OCI-LY1 (cell line): ENCODE data around the gene CUTA.
A peak's percentile ranks its signal among the peaks of the same experiment; 100 is the strongest.

ENCODE experiments used
- H2AFZ ChIP-seq: fragments of 200-600 bp; sonication (generic), shearing (Covaris generic); 2 replicates; pipeline ENCODE4 v1.6.0; 2014; ENCODE audit warnings: antibody characterized with exemption, mild to moderate bottlenecking, low read length
- H3F3A ChIP-seq: fragments of 200-600 bp; sonication (generic), shearing (Covaris generic); 2 replicates; pipeline ENCODE4 v1.6.0; 2014; ENCODE audit warnings: mild to moderate bottlenecking, antibody characterized with exemption, low read length, moderate library complexity; ENCODE audit not compliant: insufficient read depth
- H3K27ac ChIP-seq: fragments of 200-600 bp; sonication (generic); 2 replicates; pipeline ENCODE4 v1.5.1; 2014; ENCODE audit warnings: low read length, mixed run types, mild to moderate bottlenecking, low read depth; ENCODE audit not compliant: poor library complexity, severe bottlenecking
- H3K27me3 ChIP-seq: fragments of 200-600 bp; sonication (generic); 2 replicates; pipeline ENCODE4 v1.6.0; 2014; ENCODE audit warnings: antibody characterized with exemption, mild to moderate bottlenecking, low read length, moderate library complexity; ENCODE audit not compliant: insufficient read depth
- H3K36me3 ChIP-seq: fragments of 200-600 bp; sonication (generic); 2 replicates; pipeline ENCODE4 v1.6.1; 2014; ENCODE audit warnings: mild to moderate bottlenecking, antibody characterized with exemption, low read length, moderate library complexity, mixed read lengths; ENCODE audit not compliant: insufficient read depth
- H3K4me1 ChIP-seq: fragments of 200-600 bp; sonication (generic); 2 replicates; pipeline ENCODE4 v1.5.1; 2014; ENCODE audit warnings: mild to moderate bottlenecking, low read length, moderate library complexity; ENCODE audit not compliant: insufficient read depth, severe bottlenecking
- H3K4me2 ChIP-seq: fragments of 200-600 bp; sonication (generic), shearing (Covaris generic); 2 replicates; pipeline ENCODE4 v1.6.1; 2014; ENCODE audit warnings: low read length
- H3K4me3 ChIP-seq: fragments of 200-600 bp; sonication (generic); 2 replicates; pipeline ENCODE4 v1.5.1; 2014; ENCODE audit warnings: low read length, low read depth, mild to moderate bottlenecking, mixed read lengths; ENCODE audit not compliant: poor library complexity, severe bottlenecking
- H3K79me2 ChIP-seq: fragments of 200-600 bp; shearing (Covaris generic); 2 replicates; pipeline ENCODE4 v1.6.1; 2016; ENCODE audit warnings: mixed run types, low read length, mixed read lengths; ENCODE audit not compliant: insufficient read depth
- H3K9ac ChIP-seq: fragments of 200-600 bp; sonication (generic), shearing (Covaris generic); 2 replicates; pipeline ENCODE4 v1.6.1; 2014; ENCODE audit warnings: mild to moderate bottlenecking, low read length, mixed read lengths
- H3K9me2 ChIP-seq: fragments of 200-600 bp; sonication (generic), shearing (Covaris generic); 2 replicates; pipeline ENCODE4 v1.6.1; 2014; ENCODE audit warnings: low read depth, mild to moderate bottlenecking, low read length, mixed read lengths
- H3K9me3 ChIP-seq: fragments of 200-600 bp; shearing (Covaris generic); 2 replicates; pipeline ENCODE4 v1.6.1; 2014; ENCODE audit warnings: low read length, mixed read lengths
- H4K20me1 ChIP-seq: fragments of 200-600 bp; sonication (generic), shearing (Covaris generic); 2 replicates; pipeline ENCODE4 v1.6.0; 2016; ENCODE audit warnings: mild to moderate bottlenecking, low read length; ENCODE audit not compliant: insufficient read depth
- CTCF ChIP-seq: fragments of 200-600 bp; sonication (generic), shearing (Covaris generic); IDR thresholded peaks from 2 replicates; pipeline ENCODE4 v1.5.1; 2017; ENCODE audit warnings: mild to moderate bottlenecking, antibody characterized with exemption, low read length, moderate library complexity, mixed read lengths
- EZH2 ChIP-seq: fragments of 200-600 bp; sonication (generic), shearing (Covaris generic); IDR thresholded peaks from 2 replicates; pipeline ENCODE4 v1.8.0; 2017; ENCODE audit warnings: borderline replicate concordance, mixed run types, mild to moderate bottlenecking, antibody characterized with exemption, low read length, moderate library complexity, mixed read lengths

The CUTA gene

GRCh38 chr6:33428966-33429749, 11.3 kb upstream of the CUTA start:
- H3K9me3 ChIP-seq, result no peaks in the 10 kb centered on the region
- no peaks in the 10 kb centered on the region for H3K27me3 ChIP-seq
- peaks cover 69% of the 10 kb centered on the region for H3K4me1 ChIP-seq
- TF ChIP-seq CTCF, result no peak
- H4K20me1 ChIP-seq, result no peaks in the 10 kb centered on the region
- H3K4me3 ChIP-seq, result peak overlapping the region; percentile 64
- H3K79me2 ChIP-seq, result no peaks in the 10 kb centered on the region
- no peak overlapping the region for H2AFZ ChIP-seq
- H3K27ac ChIP-seq, result peak overlapping the region; percentile 60
- H3K4me2 ChIP-seq, result peak overlapping the region; percentile 80
- no peaks in the 10 kb centered on the region for H3K9me2 ChIP-seq
- no peaks in the 10 kb centered on the region for H3K36me3 ChIP-seq
- H3K9ac ChIP-seq, result peak overlapping the region; percentile 59; the same call in 1 of the 2 replicates
- H3F3A ChIP-seq, result 0 out of 2 replicates have a peak, but pooled peaks cover 5% of the 10 kb centered on the region

GRCh38 chr6:33428224-33428965, 10.5 kb upstream of the CUTA start:
- no peaks in the 10 kb centered on the region for H4K20me1 ChIP-seq
- no peak overlapping the region for H2AFZ ChIP-seq
- no peaks in the 10 kb centered on the region for H3K27me3 ChIP-seq
- H3K4me3 ChIP-seq, result peak overlapping the region; percentile 64
- 0 out of 2 replicates have a peak, but pooled peaks cover 5% of the 10 kb centered on the region for H3F3A ChIP-seq
- H3K9ac ChIP-seq, result peak overlapping the region; percentile 59
- H3K27ac ChIP-seq, result peak overlapping the region; percentile 60
- TF ChIP-seq CTCF, result peak; percentile 54
- TF ChIP-seq EZH2, result no peak
- no peaks in the 10 kb centered on the region for H3K9me3 ChIP-seq
- no peaks in the 10 kb centered on the region for H3K79me2 ChIP-seq
- peaks cover 69% of the 10 kb centered on the region for H3K4me1 ChIP-seq
- H3K4me2 ChIP-seq, result peak overlapping the region; percentile 80
- no peaks in the 10 kb centered on the region for H3K9me2 ChIP-seq
- H3K36me3 ChIP-seq, result no peaks in the 10 kb centered on the region

GRCh38 chr6:33427585-33428223, 9.8 kb upstream of the CUTA start:
- Histone ChIP-seq H3F3A (0 out of 2 replicates have a peak, but pooled peaks cover 5% of the 10 kb centered on the region), H3K9me3 (no peaks in the 10 kb centered on the region), H2AFZ (no peak overlapping the region), H4K20me1 (no peaks in the 10 kb centered on the region), H3K36me3 (no peaks in the 10 kb centered on the region), H3K9ac (peak overlapping the region; percentile 59; the same call in 1 of the 2 replicates), H3K4me3 (peak overlapping the region; percentile 64), H3K9me2 (no peaks in the 10 kb centered on the region), H3K27ac (no peak overlapping the region), H3K27me3 (no peaks in the 10 kb centered on the region), H3K4me2 (peak overlapping the region; percentile 84), H3K79me2 (no peaks in the 10 kb centered on the region), H3K4me1 (peaks cover 67% of the 10 kb centered on the region)
- TF ChIP-seq EZH2 (no peak), CTCF (peak; percentile 12; the same call in 1 of the 2 replicates)
